ENCODE measurements around the gene LAMA5.

GRCh38 chr20:62335532-62335931 is 31.6 kb downstream of the LAMA5 start:
- TF ChIP-seq, protein P1, sequence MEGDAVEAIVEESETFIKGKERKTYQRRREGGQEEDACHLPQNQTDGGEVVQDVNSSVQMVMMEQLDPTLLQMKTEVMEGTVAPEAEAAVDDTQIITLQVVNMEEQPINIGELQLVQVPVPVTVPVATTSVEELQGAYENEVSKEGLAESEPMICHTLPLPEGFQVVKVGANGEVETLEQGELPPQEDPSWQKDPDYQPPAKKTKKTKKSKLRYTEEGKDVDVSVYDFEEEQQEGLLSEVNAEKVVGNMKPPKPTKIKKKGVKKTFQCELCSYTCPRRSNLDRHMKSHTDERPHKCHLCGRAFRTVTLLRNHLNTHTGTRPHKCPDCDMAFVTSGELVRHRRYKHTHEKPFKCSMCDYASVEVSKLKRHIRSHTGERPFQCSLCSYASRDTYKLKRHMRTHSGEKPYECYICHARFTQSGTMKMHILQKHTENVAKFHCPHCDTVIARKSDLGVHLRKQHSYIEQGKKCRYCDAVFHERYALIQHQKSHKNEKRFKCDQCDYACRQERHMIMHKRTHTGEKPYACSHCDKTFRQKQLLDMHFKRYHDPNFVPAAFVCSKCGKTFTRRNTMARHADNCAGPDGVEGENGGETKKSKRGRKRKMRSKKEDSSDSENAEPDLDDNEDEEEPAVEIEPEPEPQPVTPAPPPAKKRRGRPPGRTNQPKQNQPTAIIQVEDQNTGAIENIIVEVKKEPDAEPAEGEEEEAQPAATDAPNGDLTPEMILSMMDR (conservative IDR thresholded peaks at IDR 0.05 in 1 of 2, IDR thresholded peaks at IDR 0.05 in 1 of 2; ENCODE audit: extremely low read depth in 1 of 2, insufficient read depth in 1 of 2, low read depth in 1 of 2, low read length in 2 of 2) = no peak
- no peak for TF ChIP-seq EZH2 (IDR thresholded peaks at IDR 0.05; ENCODE audit: borderline replicate concordance, low read length)

Measured in mammary epithelial cell (primary cell).